ENCODE results near the gene RAB29.
"Not testable (repeated sequence)": the region's sequence is repeated elsewhere in the genome, so short reads cannot be mapped to it uniquely, and the experiment has no call there.

Gene RAB29

DNA sequence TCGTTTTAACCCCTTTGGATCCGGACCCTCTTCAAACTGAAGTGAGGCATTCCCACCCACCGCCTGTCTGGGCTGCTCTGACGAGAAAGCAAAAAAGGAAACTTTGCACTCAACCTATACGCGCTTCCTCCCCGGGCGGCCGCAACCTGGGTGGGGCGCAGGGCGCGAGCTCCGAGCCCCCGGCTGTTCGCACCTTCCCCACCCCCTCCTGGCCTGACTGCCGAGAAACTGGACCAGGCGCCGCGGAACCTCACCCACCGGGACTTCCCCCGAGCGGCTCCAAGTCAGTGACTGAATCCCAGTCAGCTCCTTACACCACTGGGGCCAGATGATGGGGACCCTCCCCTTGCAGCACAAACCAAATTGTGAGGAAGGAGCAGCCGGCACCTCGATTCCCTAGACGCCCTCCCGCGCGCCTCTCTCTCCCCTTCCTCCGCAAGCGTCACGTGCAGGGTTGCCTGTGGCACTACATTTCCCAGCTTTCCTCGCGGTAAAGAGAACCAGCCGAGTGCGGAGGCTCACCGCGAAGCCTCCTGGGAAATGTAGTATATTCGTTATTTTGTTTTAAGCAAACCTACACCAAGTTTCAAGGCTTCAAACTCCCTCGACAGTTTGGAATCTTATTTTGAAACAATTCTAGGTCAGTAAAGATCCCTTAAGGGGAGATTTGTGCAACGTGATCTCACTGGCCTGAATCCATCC, at the start of gene RAB29:
Gene RAB29 (minus strand): TSS at position 468 of the 702 bp plus-strand sequence. CDS start 526 bp downstream, outside the sequence.
- Mint-ChIP-seq H3K9me3 (no peaks in the 10 kb centered on the region), H3K36me3 (ENCODE audit: low read depth) (peaks cover 34% of the 10 kb centered on the region), H3K27me3 (ENCODE audit: low read depth) (no peaks in the 10 kb centered on the region), H3K27ac (peak within 1 kb of the TSS; percentile 98), H3K4me3 (peak within 1 kb of the TSS; percentile 97), H3K4me1 (ENCODE audit: low read depth) (peaks cover 53% of the 10 kb centered on the region)

GRCh38 chr1:205824180-205824579, 48.9 kb upstream of the RAB29 start:
- Mint-ChIP-seq H3K36me3 (ENCODE audit: low read depth) (no peaks in the 10 kb centered on the region), H3K9me3 (no peaks in the 10 kb centered on the region), H3K4me3 (no peak overlapping the region), H3K27ac (no peak overlapping the region), H3K27me3 (ENCODE audit: low read depth) (peaks cover 12% of the 10 kb centered on the region), H3K4me1 (ENCODE audit: low read depth) (peaks cover 13% of the 10 kb centered on the region)

DNA sequence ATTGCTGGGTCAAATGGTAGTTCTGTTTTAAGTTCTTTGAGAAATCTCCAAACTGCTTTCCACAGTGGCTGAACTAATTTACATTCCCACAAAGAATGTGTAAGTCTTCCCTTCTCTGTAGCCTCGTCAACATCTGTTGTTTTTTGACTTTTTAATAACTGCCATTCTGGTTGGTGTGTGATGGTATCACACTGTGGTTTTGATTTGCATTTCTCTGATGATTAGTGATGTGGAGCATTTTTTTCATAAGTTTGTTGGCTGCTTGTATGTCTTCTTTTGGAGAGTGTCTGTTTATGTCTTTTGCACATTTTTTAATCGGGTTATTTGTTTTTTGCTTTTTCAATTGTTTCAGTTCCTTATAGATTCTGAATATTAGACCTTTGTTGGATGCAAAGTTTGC, 48.0 kb upstream of the RAB29 start:
- H3K36me3 Mint-ChIP-seq (ENCODE audit: low read depth); H3K27ac Mint-ChIP-seq; H3K9me3 Mint-ChIP-seq: not testable (repeated sequence)
- H3K4me3 Mint-ChIP-seq = peak overlapping the region; percentile 2
- H3K4me1 Mint-ChIP-seq (ENCODE audit: low read depth) = peaks cover 13% of the 10 kb centered on the region
- H3K27me3 Mint-ChIP-seq (ENCODE audit: low read depth) = peaks cover 12% of the 10 kb centered on the region

DNA sequence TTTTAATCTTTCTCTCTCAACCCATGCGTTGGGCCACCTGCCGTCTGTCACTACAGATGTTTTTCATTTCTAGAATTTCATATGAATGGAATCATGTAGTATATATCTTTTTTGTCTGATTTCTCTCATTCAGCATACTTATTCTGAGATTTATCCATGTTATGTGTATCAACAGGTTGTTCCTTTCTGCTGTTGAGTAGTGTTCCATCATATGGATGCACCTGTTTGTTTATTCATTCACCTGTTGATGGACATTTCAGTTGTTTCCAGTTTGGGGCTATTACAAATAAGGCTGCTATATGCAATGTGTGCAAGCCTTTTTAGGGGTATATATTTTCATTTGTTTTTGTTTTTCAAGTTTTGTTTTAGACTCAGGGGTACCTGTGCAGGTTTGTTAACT, 47.1 kb upstream of the RAB29 start:
- peaks cover 12% of the 10 kb centered on the region for H3K27me3 Mint-ChIP-seq (ENCODE audit: low read depth)
- no peak overlapping the region for H3K27ac Mint-ChIP-seq
- H3K4me3 Mint-ChIP-seq = no peak overlapping the region
- H3K4me1 Mint-ChIP-seq (ENCODE audit: low read depth) = peaks cover 13% of the 10 kb centered on the region
- no peaks in the 10 kb centered on the region for H3K36me3 Mint-ChIP-seq (ENCODE audit: low read depth)
- H3K9me3 Mint-ChIP-seq = no peaks in the 10 kb centered on the region

- H3K4me3 Mint-ChIP-seq = no peak overlapping the region
- no peak overlapping the region for H3K27ac Mint-ChIP-seq
- H3K4me1 Mint-ChIP-seq (ENCODE audit: low read depth) = peaks cover 8% of the 10 kb centered on the region
- H3K27me3 Mint-ChIP-seq (ENCODE audit: low read depth) = peaks cover 23% of the 10 kb centered on the region
- no peaks in the 10 kb centered on the region for H3K9me3 Mint-ChIP-seq
- no peaks in the 10 kb centered on the region for H3K36me3 Mint-ChIP-seq (ENCODE audit: low read depth)
Measured at GRCh38 chr1:205817988-205818387, 42.7 kb upstream of the RAB29 start.

DNA sequence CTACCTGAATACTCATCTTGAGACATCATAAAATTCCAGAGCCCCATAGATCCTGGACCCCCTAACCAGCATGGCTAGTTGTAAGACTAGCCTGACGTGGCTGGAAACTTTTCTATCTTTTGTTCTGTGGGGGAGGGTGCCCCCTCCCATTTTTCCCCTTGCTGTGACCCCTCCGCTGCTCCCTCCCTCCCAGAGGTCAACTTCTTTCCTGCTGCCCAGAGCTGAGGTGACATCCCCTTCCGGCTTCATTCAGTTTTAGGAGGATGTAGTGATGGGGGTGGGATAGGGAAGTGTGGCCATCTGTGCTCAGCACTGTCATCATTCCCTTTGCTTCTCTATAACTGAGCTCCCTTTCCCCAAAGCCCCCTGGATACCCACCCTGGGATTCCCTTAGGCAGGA, 42.1 kb upstream of the RAB29 start:
- Mint-ChIP-seq H3K27ac (no peak overlapping the region), H3K4me3 (no peak overlapping the region), H3K9me3 (no peaks in the 10 kb centered on the region), H3K27me3 (ENCODE audit: low read depth) (peaks cover 23% of the 10 kb centered on the region), H3K4me1 (ENCODE audit: low read depth) (peaks cover 9% of the 10 kb centered on the region), H3K36me3 (ENCODE audit: low read depth) (peaks cover under 1% of the 10 kb centered on the region)

GRCh38 chr1:205813755-205814058, 38.4 kb upstream of the RAB29 start:
- Mint-ChIP-seq H3K9me3 (no peaks in the 10 kb centered on the region), H3K4me1 (ENCODE audit: low read depth) (peaks cover 31% of the 10 kb centered on the region)

DNA sequence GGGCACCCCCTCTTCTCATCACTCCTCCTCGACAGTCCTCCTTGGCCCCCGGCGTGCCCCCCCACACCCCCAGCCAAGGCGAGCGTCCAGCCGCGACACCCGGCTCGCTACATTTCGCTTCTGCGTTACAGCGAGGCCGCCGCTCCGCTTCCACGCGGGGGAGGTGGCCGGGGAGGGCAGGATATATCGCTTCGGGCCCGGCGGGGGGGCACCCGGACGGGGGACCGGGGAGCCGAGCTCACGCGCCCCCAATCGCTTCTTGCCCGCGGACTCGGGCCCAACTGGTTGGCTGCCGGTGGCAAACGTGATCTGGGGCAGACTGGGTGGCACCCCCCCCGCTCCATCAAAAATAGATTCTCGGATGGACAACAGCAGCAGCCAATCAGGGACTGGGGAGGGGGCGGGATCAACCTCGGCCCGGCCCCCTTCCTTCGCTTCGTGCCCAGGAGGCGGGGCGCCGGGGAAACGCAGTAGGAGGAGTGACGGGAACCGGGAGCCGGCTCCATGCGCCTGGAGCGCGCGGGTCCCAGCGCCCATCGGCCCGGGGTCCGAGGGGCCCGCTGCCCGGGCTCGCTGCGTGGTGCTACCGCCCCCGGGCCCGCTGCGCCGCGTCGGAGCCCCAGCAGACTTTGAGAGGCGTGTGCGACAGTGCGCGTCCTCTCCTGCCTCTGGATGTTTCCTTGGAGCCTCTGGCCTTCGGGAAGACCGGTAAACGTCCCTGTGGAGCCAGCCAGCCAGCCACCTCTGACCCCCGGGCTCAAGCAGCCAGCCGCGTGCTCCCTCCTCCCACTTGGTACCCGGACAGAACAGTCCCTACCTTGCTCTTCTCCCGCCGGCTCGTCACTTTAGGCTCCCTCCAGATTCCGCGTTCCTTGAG, 37.8 kb upstream of the RAB29 start, which contains the start of gene SLC41A1:
Gene SLC41A1 (minus strand): TSS at position 321 of the 877 bp plus-strand sequence. CDS start 2,757 bp downstream, outside the sequence.
- Mint-ChIP-seq H3K27ac (peak within 1 kb of the TSS; percentile 65), H3K9me3 (no peaks in the 10 kb centered on the region), H3K36me3 (ENCODE audit: low read depth) (peaks cover 15% of the 10 kb centered on the region), H3K27me3 (ENCODE audit: low read depth) (peaks cover 19% of the 10 kb centered on the region), H3K4me3 (peak within 1 kb of the TSS; percentile 90), H3K4me1 (ENCODE audit: low read depth) (peaks cover 33% of the 10 kb centered on the region)

More at GRCh38 chr1:205813755-205814058, 38.4 kb upstream of the RAB29 start:
- H3K27ac Mint-ChIP-seq = peak overlapping the region; percentile 19
- peaks cover 15% of the 10 kb centered on the region for H3K36me3 Mint-ChIP-seq (ENCODE audit: low read depth)
- H3K27me3 Mint-ChIP-seq (ENCODE audit: low read depth) = peaks cover 19% of the 10 kb centered on the region
- H3K4me3 Mint-ChIP-seq = peak overlapping the region; percentile 82

DNA sequence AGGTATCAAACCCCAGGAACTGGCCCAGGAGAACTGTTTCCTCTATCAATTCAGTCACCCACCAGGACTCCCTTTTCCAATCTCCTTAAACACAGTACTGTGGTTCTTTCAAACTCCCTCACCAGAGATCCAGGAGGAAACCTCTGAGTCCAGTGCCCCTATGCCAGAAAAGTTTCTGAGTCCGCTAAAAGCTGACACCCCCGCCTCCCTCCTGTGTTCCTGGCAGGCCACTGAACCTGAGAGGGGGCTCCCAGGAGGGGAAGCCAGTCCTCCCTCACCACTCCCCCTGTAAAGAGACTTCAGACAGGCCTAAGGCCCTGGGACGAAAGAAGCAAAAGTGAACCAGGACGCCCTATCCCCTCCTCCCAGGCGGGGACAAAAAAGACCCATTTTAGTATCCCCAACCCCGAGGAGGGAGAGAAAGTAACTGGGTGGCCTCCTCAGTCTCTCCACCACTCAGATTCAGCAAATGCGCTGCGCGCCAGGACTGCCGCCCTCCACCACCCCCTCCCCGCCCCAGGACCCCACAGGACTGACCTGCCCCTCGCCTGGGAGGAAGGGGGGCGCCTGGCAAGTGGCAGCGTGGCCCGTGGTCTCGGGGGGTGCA, 37.1 kb upstream of the RAB29 start:
- Mint-ChIP-seq H3K27me3 (ENCODE audit: low read depth) (peaks cover 19% of the 10 kb centered on the region), H3K4me1 (ENCODE audit: low read depth) (peaks cover 33% of the 10 kb centered on the region), H3K9me3 (no peaks in the 10 kb centered on the region), H3K36me3 (ENCODE audit: low read depth) (peaks cover 17% of the 10 kb centered on the region), H3K27ac (peak overlapping the region; percentile 65), H3K4me3 (peak overlapping the region; percentile 90)

GRCh38 chr1:205811660-205812059, 36.4 kb upstream of the RAB29 start:
- H3K36me3 Mint-ChIP-seq (ENCODE audit: low read depth) = peaks cover 20% of the 10 kb centered on the region
- H3K9me3 Mint-ChIP-seq = no peaks in the 10 kb centered on the region
- peaks cover 19% of the 10 kb centered on the region for H3K27me3 Mint-ChIP-seq (ENCODE audit: low read depth)
- peak overlapping the region; percentile 90 for H3K4me3 Mint-ChIP-seq
- H3K27ac Mint-ChIP-seq = peak overlapping the region; percentile 10
- H3K4me1 Mint-ChIP-seq (ENCODE audit: low read depth) = peaks cover 33% of the 10 kb centered on the region

- peaks cover 15% of the 10 kb centered on the region for H3K27me3 Mint-ChIP-seq (ENCODE audit: low read depth)
- no peak overlapping the region for H3K4me3 Mint-ChIP-seq
- H3K36me3 Mint-ChIP-seq (ENCODE audit: low read depth) = peaks cover 20% of the 10 kb centered on the region
- no peaks in the 10 kb centered on the region for H3K9me3 Mint-ChIP-seq
- H3K4me1 Mint-ChIP-seq (ENCODE audit: low read depth) = peaks cover 43% of the 10 kb centered on the region
- no peak overlapping the region for H3K27ac Mint-ChIP-seq
Measured at GRCh38 chr1:205810448-205811157, 35.3 kb upstream of the RAB29 start.

DNA sequence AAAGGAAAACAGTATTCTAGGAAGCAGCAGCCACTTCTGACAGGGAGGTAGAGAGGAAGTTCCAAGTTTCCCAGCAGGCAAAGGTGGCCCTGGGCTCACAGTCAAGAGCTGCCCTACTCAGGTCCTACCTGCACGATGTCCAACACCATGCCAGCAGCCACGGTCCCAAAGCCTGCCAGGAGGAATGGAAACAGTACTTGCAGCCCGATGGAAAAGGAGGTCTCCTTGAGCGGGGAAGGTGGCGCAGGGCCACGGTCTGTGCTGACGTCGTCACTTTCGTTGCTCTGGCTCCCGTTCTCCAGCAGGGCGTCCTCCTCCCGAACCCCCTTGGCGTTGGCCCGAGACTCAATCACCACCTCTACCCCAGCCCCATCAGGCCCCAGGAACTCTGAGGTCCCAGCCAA, 34.7 kb upstream of the RAB29 start:
- H3K4me1 Mint-ChIP-seq (ENCODE audit: low read depth) = peaks cover 50% of the 10 kb centered on the region
- H3K27me3 Mint-ChIP-seq (ENCODE audit: low read depth) = peaks cover 12% of the 10 kb centered on the region
- no peak overlapping the region for H3K27ac Mint-ChIP-seq
- H3K4me3 Mint-ChIP-seq = no peak overlapping the region
- H3K9me3 Mint-ChIP-seq = no peaks in the 10 kb centered on the region
- H3K36me3 Mint-ChIP-seq (ENCODE audit: low read depth) = peaks cover 20% of the 10 kb centered on the region

DNA sequence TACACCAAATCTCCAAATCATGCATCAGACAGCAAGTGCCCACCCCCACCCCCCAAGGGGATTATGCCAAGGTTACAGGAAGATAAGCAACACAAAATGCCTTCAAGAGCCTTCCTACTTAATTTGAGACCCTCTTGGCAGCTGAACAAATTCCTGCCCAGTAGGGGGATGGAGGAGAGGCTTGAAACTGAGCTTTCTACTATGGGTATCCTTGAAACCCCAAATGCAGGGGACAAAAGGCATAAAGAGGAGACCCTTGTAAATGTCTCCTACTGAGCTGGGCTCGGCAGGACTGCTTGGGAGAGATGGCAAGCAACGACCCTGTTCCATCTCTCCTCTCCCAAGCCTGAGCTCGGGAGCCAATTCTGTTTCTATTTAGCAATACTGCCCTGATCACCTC, 34.2 kb upstream of the RAB29 start:
- peaks cover 22% of the 10 kb centered on the region for H3K36me3 Mint-ChIP-seq (ENCODE audit: low read depth)
- H3K4me1 Mint-ChIP-seq (ENCODE audit: low read depth) = peaks cover 52% of the 10 kb centered on the region
- no peaks in the 10 kb centered on the region for H3K9me3 Mint-ChIP-seq
- no peak overlapping the region for H3K27ac Mint-ChIP-seq
- peaks cover 8% of the 10 kb centered on the region for H3K27me3 Mint-ChIP-seq (ENCODE audit: low read depth)
- H3K4me3 Mint-ChIP-seq = no peak overlapping the region

GRCh38 chr1:205805082-205805711, 29.9 kb upstream of the RAB29 start:
- peaks cover 36% of the 10 kb centered on the region for H3K4me1 Mint-ChIP-seq (ENCODE audit: low read depth)
- H3K4me3 Mint-ChIP-seq = peak overlapping the region; percentile 52
- no peaks in the 10 kb centered on the region for H3K9me3 Mint-ChIP-seq
- H3K36me3 Mint-ChIP-seq (ENCODE audit: low read depth) = peaks cover 14% of the 10 kb centered on the region
- H3K27me3 Mint-ChIP-seq (ENCODE audit: low read depth) = no peaks in the 10 kb centered on the region
- peak overlapping the region; percentile 46 for H3K27ac Mint-ChIP-seq
